ENCODE results near the gene SART1.

The SART1 gene

GRCh38 chr11:65987336-65987735 is 25.8 kb downstream of the SART1 start:
- no peak for DNase-seq (ENCODE audit: low read depth)
- H3K4me3 ChIP-seq (ENCODE audit: low read depth, low read length) = no peak overlapping the region
- TF ChIP-seq CTCF (IDR thresholded peaks at IDR 0.05; ENCODE audit: low read depth, low read length) (no peak), POLR2A (IDR thresholded peaks at IDR 0.05; ENCODE audit: extremely low read depth, insufficient read length) (no peak), MYC (IDR thresholded peaks at IDR 0.05; ENCODE audit: low read depth, low read length) (no peak), MAX (IDR thresholded peaks at IDR 0.05; ENCODE audit: low read depth, low read length) (no peak)

GRCh38 chr11:65988791-65989592 is 27.5 kb downstream of the SART1 start:
- no peak overlapping the region for H3K4me3 ChIP-seq (ENCODE audit: low read depth, low read length)
- TF ChIP-seq CTCF (IDR thresholded peaks at IDR 0.05; ENCODE audit: low read depth, low read length) (peak; percentile 95), MYC (IDR thresholded peaks at IDR 0.05; ENCODE audit: low read depth, low read length) (peak; percentile 86), MAX (IDR thresholded peaks at IDR 0.05; ENCODE audit: low read depth, low read length) (peak; percentile 89), POLR2A (IDR thresholded peaks at IDR 0.05; ENCODE audit: extremely low read depth, insufficient read length) (no peak)
- DNase-seq (ENCODE audit: low read depth) = peak; percentile 96

GRCh38 chr11:65992056-65992455 is 30.5 kb downstream of the SART1 start:
- no peak for DNase-seq (ENCODE audit: low read depth)
- no peak for TF ChIP-seq MYC (IDR thresholded peaks at IDR 0.05; ENCODE audit: low read depth, low read length)
- TF ChIP-seq MAX (IDR thresholded peaks at IDR 0.05; ENCODE audit: low read depth, low read length) = no peak
- no peak for TF ChIP-seq POLR2A (IDR thresholded peaks at IDR 0.05; ENCODE audit: extremely low read depth, insufficient read length)
- no peak for TF ChIP-seq CTCF (IDR thresholded peaks at IDR 0.05; ENCODE audit: low read depth, low read length)
- no peak overlapping the region for H3K4me3 ChIP-seq (ENCODE audit: low read depth, low read length)

GRCh38 chr11:65997286-65997685 is 35.8 kb downstream of the SART1 start:
- no peak for TF ChIP-seq MAX (IDR thresholded peaks at IDR 0.05; ENCODE audit: low read depth, low read length)
- no peak for TF ChIP-seq CTCF (IDR thresholded peaks at IDR 0.05; ENCODE audit: low read depth, low read length)
- no peak for TF ChIP-seq MYC (IDR thresholded peaks at IDR 0.05; ENCODE audit: low read depth, low read length)
- TF ChIP-seq POLR2A (IDR thresholded peaks at IDR 0.05; ENCODE audit: extremely low read depth, insufficient read length) = no peak
- DNase-seq (ENCODE audit: low read depth) = peak; percentile 44
- no peak overlapping the region for H3K4me3 ChIP-seq (ENCODE audit: low read depth, low read length)

- TF ChIP-seq CTCF (IDR thresholded peaks at IDR 0.05; ENCODE audit: low read depth, low read length) (no peak), MAX (IDR thresholded peaks at IDR 0.05; ENCODE audit: low read depth, low read length) (peak; percentile 79), POLR2A (IDR thresholded peaks at IDR 0.05; ENCODE audit: extremely low read depth, insufficient read length) (peak; percentile 86), MYC (IDR thresholded peaks at IDR 0.05; ENCODE audit: low read depth, low read length) (peak; percentile 91)
- H3K4me3 ChIP-seq (ENCODE audit: low read depth, low read length) = peak within 1 kb of the TSS; percentile 93
- DNase-seq (ENCODE audit: low read depth) = peak; percentile 100
These were observed 40.6 kb downstream of the SART1 start, which contains the start of the genes BANF1 and EIF1AD for GRCh38 chr11:66001942-66002647. Gene BANF1, plus strand, starts transcription at chr11:66002503. Its CDS starts 748 bp downstream, at chr11:66003251. Gene EIF1AD, minus strand, starts transcription at chr11:66002157. Its CDS starts 1,768 bp downstream, at chr11:66000389.

All from NB4 (cell line).